Endothelial cell (in vitro differentiated cells): ENCODE measurements around the gene UBP1. TPM values are rescaled to one million over a fixed set of nuclear protein-coding genes. Genes with fewer than 3 reads are reported as not detected.
"Not testable (repeated sequence)": the region's sequence is repeated elsewhere in the genome, so short reads cannot be mapped to it uniquely, and the experiment has no call there.

Experiments used
- DNase-seq: peaks from one replicate; pipeline ENCODE4 v3.0.0; 2021; ENCODE audit warnings: low spot score
- H3K27ac Mint-ChIP-seq: one replicate; pipeline ENCODE4 v1.8.0; 2021; ENCODE audit warnings: mixed read lengths, inconsistent platforms; ENCODE audit not compliant: unreplicated experiment
- H3K27me3 Mint-ChIP-seq: one replicate; pipeline ENCODE4 v1.8.0; 2021; ENCODE audit warnings: mild to moderate bottlenecking, moderate library complexity, mixed read lengths, inconsistent platforms; ENCODE audit not compliant: unreplicated experiment
- H3K36me3 Mint-ChIP-seq: one replicate; pipeline ENCODE4 v1.8.0; 2021; ENCODE audit warnings: mild to moderate bottlenecking, low read depth, mixed read lengths, inconsistent platforms; ENCODE audit not compliant: unreplicated experiment
- H3K4me1 Mint-ChIP-seq: one replicate; pipeline ENCODE4 v1.8.0; 2021; ENCODE audit warnings: mild to moderate bottlenecking, mixed read lengths, inconsistent platforms; ENCODE audit not compliant: unreplicated experiment
- H3K4me3 Mint-ChIP-seq: one replicate; pipeline ENCODE4 v1.8.0; 2021; ENCODE audit warnings: mild to moderate bottlenecking, mixed read lengths, inconsistent platforms; ENCODE audit not compliant: unreplicated experiment
- H3K9me3 Mint-ChIP-seq: one replicate; pipeline ENCODE4 v1.8.0; 2021; ENCODE audit warnings: mixed read lengths, inconsistent platforms; ENCODE audit not compliant: unreplicated experiment
- total RNA-seq: library from RNA; stranded (reverse); fragmentation: NEBNext Ultra II Directional; extraction: Animal tissue kit (Norgen Biotek cat#: 25700); gene quantifications from one replicate; pipeline ENCODE4 v1.2.1, GENCODE V29; 2021; ENCODE audit not compliant: unreplicated experiment
- TF ChIP-seq, protein P1 (sequence below): fragments of 200-600 bp; sonication (generic); IDR thresholded peaks from one replicate; pipeline ENCODE4 v1.5.0; 2021; ENCODE audit warnings: antibody characterized with exemption; ENCODE audit not compliant: unreplicated experiment

Gene UBP1
- total RNA-seq, 1 donor from 2014 or later: 83.3 TPM

GRCh38 chr3:33474896-33475295 lies 34.7 kb upstream of the UBP1 start:
- Mint-ChIP-seq H3K27me3 (peaks cover 2% of the 10 kb centered on the region), H3K27ac (no peak overlapping the region), H3K4me1 (no peaks in the 10 kb centered on the region), H3K4me3 (no peak overlapping the region), H3K9me3 (no peaks in the 10 kb centered on the region), H3K36me3 (no peaks in the 10 kb centered on the region)
- no peak for DNase-seq
- TF ChIP-seq, protein P1, sequence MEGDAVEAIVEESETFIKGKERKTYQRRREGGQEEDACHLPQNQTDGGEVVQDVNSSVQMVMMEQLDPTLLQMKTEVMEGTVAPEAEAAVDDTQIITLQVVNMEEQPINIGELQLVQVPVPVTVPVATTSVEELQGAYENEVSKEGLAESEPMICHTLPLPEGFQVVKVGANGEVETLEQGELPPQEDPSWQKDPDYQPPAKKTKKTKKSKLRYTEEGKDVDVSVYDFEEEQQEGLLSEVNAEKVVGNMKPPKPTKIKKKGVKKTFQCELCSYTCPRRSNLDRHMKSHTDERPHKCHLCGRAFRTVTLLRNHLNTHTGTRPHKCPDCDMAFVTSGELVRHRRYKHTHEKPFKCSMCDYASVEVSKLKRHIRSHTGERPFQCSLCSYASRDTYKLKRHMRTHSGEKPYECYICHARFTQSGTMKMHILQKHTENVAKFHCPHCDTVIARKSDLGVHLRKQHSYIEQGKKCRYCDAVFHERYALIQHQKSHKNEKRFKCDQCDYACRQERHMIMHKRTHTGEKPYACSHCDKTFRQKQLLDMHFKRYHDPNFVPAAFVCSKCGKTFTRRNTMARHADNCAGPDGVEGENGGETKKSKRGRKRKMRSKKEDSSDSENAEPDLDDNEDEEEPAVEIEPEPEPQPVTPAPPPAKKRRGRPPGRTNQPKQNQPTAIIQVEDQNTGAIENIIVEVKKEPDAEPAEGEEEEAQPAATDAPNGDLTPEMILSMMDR: no peak

DNA sequence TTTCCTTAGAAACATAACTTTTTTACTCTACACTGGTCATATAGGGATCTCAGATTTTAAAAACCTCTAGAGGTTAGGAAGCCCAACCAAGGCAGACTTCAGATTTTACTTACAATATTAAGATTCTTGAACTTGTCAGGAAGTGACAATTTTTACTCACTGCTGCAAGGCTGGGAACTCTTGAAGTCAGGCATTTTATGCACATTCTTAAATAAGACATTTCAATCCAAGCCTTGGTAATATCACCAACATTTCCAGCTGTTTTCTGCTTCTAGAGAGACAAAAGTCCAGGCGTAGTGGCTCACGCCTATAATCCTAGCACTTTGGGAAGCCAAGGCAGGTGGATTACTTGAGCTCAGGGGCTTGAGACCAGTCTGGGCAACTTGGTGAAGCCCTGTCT lies 33.6 kb upstream of the UBP1 start:
- no peak overlapping the region for H3K27ac Mint-ChIP-seq
- no peaks in the 10 kb centered on the region for H3K36me3 Mint-ChIP-seq
- DNase-seq: no peak
- peaks cover 2% of the 10 kb centered on the region for H3K27me3 Mint-ChIP-seq
- no peaks in the 10 kb centered on the region for H3K4me1 Mint-ChIP-seq
- no peaks in the 10 kb centered on the region for H3K9me3 Mint-ChIP-seq
- TF ChIP-seq, protein P1: no peak
- no peak overlapping the region for H3K4me3 Mint-ChIP-seq

GRCh38 chr3:33467786-33468185 lies 27.6 kb upstream of the UBP1 start:
- Mint-ChIP-seq H3K27me3 (peaks cover 2% of the 10 kb centered on the region), H3K4me3 (peak overlapping the region; percentile 68), H3K36me3 (peaks cover 31% of the 10 kb centered on the region), H3K9me3 (peaks cover 8% of the 10 kb centered on the region), H3K4me1 (no peaks in the 10 kb centered on the region), H3K27ac (peak overlapping the region; percentile 13)
- TF ChIP-seq, protein P1: no peak
- DNase-seq: no peak

GRCh38 chr3:33461097-33461496 lies 20.9 kb upstream of the UBP1 start:
- peaks cover 16% of the 10 kb centered on the region for H3K9me3 Mint-ChIP-seq

GRCh38 chr3:33459577-33459976 lies 19.4 kb upstream of the UBP1 start:
- H3K36me3 Mint-ChIP-seq: peaks cover 30% of the 10 kb centered on the region
- peaks cover 19% of the 10 kb centered on the region for H3K9me3 Mint-ChIP-seq
- H3K4me3 Mint-ChIP-seq, H3K27ac Mint-ChIP-seq, DNase-seq, H3K4me1 Mint-ChIP-seq, H3K27me3 Mint-ChIP-seq: not testable (repeated sequence)

More at GRCh38 chr3:33461097-33461496, 20.9 kb upstream of the UBP1 start:
- TF ChIP-seq, protein P1: no peak
- no peak for DNase-seq
- Mint-ChIP-seq H3K4me3 (no peak overlapping the region), H3K4me1 (no peaks in the 10 kb centered on the region), H3K27me3 (peaks cover 2% of the 10 kb centered on the region), H3K36me3 (peaks cover 29% of the 10 kb centered on the region), H3K27ac (no peak overlapping the region)
